Mucosa of stomach (tissue), 1 donor: Measurements from ENCODE around the gene SFSWAP.
"Not testable (repeated sequence)": the region's sequence is repeated elsewhere in the genome, so short reads cannot be mapped to it uniquely, and the experiment has no call there.

Experiments used
- H3K27me3 ChIP-seq: one replicate; pipeline ENCODE4 v1.7.0; 2013; ENCODE audit warnings: mild to moderate bottlenecking, low read length; ENCODE audit not compliant: control insufficient read depth, insufficient read depth
- H3K36me3 ChIP-seq: one replicate; pipeline ENCODE4 v1.7.0; 2013; ENCODE audit warnings: low read length; ENCODE audit not compliant: control insufficient read depth, insufficient read depth
- H3K4me1 ChIP-seq: one replicate; pipeline ENCODE4 v1.7.0; 2013; ENCODE audit warnings: mild to moderate bottlenecking, low read length; ENCODE audit not compliant: control insufficient read depth, insufficient read depth
- H3K4me3 ChIP-seq: one replicate; pipeline ENCODE4 v1.7.0; 2013; ENCODE audit warnings: low read length
- H3K9ac ChIP-seq: one replicate; pipeline ENCODE4 v1.7.0; 2013; ENCODE audit warnings: mild to moderate bottlenecking, low read length, moderate library complexity
- H3K9me3 ChIP-seq: one replicate; pipeline ENCODE4 v1.7.0; 2013; ENCODE audit warnings: mild to moderate bottlenecking, low read length, moderate library complexity; ENCODE audit not compliant: control insufficient read depth
- donor health status: Pancreatic carcinoma.

SFSWAP gene

DNA sequence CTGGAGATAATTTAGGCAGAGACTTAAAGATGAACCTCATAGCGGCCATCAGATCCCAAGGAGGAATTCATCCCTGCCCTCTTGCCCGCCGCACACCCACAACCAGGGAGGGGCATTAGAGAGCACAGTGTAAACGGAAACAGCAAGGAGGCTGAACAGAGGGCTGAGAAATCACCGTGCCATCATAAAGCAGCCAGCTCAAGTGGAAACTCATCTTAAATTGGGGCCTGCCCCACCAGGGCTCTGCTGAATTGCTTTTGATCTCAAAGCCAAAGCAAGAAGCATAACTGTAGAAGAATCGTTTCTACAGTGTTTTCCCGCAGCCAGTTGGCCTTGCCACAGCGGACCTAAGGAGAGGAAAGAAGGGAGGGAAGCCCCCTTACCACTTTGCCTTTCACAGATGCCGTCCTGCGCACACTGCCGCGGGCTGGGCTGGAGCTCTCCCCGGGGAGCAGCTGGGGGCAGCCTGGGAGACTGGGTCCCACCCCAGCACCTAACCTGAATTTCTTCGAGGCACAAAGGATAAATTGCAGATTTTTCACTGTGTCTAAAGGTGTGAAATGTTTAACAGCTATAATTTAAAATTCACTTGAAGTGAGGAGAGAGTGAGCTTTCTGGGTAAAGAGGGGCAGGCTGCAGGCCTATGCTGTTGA lies 65.5 kb downstream of the SFSWAP start:
- H3K4me1 ChIP-seq, result no peaks in the 10 kb centered on the region
- H3K36me3 ChIP-seq, result peaks cover 9% of the 10 kb centered on the region
- H3K4me3 ChIP-seq, result no peak overlapping the region

DNA sequence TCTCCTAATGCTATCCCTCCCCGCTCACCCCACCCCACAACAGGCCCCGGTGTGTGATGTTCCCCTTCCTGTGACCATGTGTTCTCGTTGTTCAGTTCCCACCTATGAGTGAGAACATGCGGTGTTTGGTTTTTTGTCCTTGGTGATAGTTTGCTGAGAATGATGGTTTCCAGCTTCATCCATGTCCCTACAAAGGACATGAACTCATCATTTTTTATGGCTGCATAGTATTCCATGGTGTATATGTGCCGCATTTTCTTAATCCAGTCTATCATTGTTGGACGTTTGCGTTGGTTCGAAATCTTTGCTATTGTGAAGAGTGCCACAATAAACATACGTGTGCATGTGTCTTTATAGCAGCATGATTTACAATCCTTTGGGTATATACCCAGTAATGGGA lies 66.4 kb downstream of the SFSWAP start:
- not testable (repeated sequence) for H3K36me3 ChIP-seq, H3K4me1 ChIP-seq, H3K9me3 ChIP-seq, H3K4me3 ChIP-seq, H3K9ac ChIP-seq, H3K27me3 ChIP-seq

More for the DNA sequence above, 65.5 kb downstream of the SFSWAP start:
- no peak overlapping the region for H3K9ac ChIP-seq
- H3K27me3 ChIP-seq, result no peaks in the 10 kb centered on the region
- H3K9me3 ChIP-seq, result no peaks in the 10 kb centered on the region

DNA sequence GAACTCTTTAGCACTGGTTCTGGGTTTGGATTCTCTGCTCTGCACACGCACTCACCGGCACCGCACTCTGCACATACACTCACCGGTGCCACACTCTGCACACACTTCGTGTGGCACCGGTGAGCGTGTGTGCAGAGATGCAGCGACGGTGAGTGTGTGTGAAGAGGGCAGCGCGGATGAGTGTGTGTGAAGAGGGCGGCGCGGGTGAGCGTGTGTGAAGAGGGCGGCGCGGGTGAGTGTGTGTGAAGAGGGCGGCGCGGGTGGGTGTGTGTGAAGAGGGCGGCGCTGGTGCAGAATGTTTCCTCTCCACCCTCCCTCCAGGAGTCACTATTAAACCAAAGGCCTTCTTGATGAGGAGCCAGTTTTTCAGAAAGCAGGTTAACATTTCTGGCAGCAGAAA lies 68.1 kb downstream of the SFSWAP start:
- H3K9ac ChIP-seq, result no peak overlapping the region
- no peaks in the 10 kb centered on the region for H3K9me3 ChIP-seq
- H3K36me3 ChIP-seq, result peaks cover 9% of the 10 kb centered on the region
- no peaks in the 10 kb centered on the region for H3K4me1 ChIP-seq
- H3K4me3 ChIP-seq, result no peak overlapping the region
- no peaks in the 10 kb centered on the region for H3K27me3 ChIP-seq

DNA sequence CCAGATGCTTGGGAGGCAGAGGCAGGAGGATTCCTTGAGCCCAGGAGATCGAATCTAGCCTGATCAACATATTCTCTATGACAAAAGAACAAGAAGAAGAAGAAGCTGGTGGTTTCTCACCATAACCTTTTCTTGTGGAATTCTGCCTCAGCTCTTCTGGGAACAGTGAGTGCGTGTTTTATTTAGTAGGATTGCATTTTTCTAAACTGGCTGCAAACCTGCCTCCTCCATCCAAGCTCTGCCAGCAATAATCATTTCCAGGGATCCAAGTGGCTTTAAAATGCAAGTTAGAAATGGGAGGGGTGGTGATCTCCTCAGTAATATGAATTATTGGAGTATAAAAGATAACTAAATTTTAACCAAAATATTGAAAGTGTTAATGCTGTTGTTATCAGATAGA lies 71.2 kb downstream of the SFSWAP start:
- H3K9ac ChIP-seq, result no peak overlapping the region
- H3K4me3 ChIP-seq, result no peak overlapping the region
- no peaks in the 10 kb centered on the region for H3K27me3 ChIP-seq
- H3K36me3 ChIP-seq, result peaks cover 13% of the 10 kb centered on the region
- H3K4me1 ChIP-seq, result no peaks in the 10 kb centered on the region
- no peaks in the 10 kb centered on the region for H3K9me3 ChIP-seq

DNA sequence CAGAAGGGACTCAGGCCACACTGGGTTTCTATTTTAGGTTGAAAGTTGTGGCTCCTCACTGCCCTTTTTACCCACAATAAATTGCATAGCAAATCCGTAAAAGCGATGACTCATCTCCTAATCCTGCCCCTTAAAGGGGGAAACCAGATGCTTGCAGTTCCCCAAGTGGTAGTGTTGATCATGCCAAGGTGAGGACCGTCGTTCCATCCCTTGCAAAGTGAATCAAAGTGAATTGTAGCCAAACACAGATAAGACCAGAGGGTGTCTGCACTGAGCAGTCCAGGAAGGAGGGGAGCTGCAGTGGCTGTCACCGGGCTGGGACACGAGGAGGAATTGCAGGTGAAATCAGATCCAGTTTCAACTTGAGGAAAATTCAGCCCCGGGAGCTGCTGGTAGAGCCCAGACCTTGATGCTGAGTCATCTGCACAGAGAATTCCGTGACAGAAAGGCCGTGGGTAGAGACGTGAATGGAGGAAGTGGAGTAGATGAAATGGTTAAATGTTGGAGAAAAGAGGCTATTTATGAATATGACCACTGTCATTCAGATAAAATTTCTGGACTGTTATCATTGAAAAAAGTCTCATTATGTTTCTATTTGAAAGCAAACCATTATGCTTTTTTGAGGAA lies 73.1 kb downstream of the SFSWAP start:
- Histone ChIP-seq H3K4me3 (no peak overlapping the region), H3K9ac (no peak overlapping the region), H3K36me3 (peaks cover 11% of the 10 kb centered on the region), H3K9me3 (no peaks in the 10 kb centered on the region), H3K27me3 (no peaks in the 10 kb centered on the region), H3K4me1 (no peaks in the 10 kb centered on the region)

DNA sequence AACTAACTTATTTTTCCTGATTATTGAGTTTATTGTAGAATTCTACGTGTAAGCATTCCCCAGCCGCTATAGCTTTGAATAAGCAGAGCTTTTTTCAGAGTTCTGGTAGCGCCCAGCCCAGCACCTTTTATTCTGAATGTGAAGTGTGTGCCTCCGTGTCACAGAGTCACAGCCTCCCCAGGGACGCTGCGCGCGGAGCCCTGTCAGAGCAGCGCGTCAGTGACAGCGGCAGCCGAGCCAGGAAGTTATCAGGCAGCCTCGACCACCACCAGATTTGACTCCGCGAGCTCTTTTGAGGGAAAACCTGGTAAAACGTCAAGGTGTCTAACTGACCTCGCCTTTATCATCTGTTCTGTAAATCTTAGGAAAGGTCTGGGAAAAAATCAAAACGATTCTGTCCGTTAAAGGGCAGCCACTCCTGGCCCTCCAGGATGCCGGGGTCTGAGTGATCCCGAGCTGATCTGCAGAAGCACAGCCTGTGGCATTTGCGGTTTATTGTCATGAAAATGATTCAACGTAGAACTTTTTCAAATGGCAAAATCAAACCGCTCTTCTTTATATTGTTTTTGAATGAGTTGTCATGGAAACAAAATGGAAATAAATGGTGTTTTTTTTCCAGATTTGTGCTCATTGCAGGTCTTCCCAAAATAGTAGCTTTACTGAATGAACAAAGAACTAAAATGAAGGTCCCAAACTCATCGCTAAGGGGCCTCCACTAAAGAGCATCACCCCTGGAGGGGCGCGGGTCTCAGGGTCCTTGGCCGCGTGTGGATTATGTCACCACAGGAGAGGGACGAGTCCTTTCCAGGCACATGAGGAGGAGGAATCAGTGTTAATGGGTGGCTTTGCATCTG lies 74.2 kb downstream of the SFSWAP start:
- H3K4me3 ChIP-seq, result no peak overlapping the region
- H3K36me3 ChIP-seq, result peaks cover 11% of the 10 kb centered on the region
- H3K4me1 ChIP-seq, result no peaks in the 10 kb centered on the region
- no peak overlapping the region for H3K9ac ChIP-seq
- H3K27me3 ChIP-seq, result no peaks in the 10 kb centered on the region
- no peaks in the 10 kb centered on the region for H3K9me3 ChIP-seq

DNA sequence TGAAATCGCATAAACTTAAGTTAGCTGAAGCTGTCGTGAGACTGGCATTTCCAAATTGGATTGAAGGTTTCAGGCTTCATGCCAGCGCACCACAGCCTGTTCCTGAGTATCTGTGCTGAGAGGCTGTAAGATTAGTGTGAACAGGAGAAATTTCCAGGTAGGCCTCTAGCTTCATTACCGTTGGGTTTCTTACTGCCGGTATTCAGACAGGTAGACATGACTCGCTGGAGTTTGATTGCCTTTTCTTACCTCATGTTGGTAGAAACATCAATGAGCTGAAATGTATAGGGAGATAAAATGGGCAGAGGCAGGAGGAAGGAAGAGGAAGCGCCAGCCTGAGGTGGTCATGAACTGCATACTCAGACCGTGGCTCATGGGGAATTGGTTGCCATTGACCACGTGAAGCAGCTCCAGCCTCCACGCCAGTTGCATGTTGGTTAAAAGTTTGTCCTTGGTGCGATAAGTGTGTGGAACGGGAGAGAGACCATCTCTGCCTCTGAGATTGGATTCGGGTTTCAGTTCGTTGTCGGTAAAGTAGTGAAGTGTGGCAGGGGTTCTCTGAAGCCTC lies 75.0 kb downstream of the SFSWAP start:
- peaks cover 11% of the 10 kb centered on the region for H3K36me3 ChIP-seq
- no peaks in the 10 kb centered on the region for H3K9me3 ChIP-seq
- no peaks in the 10 kb centered on the region for H3K4me1 ChIP-seq
- no peaks in the 10 kb centered on the region for H3K27me3 ChIP-seq
- no peak overlapping the region for H3K4me3 ChIP-seq
- H3K9ac ChIP-seq, result no peak overlapping the region

DNA sequence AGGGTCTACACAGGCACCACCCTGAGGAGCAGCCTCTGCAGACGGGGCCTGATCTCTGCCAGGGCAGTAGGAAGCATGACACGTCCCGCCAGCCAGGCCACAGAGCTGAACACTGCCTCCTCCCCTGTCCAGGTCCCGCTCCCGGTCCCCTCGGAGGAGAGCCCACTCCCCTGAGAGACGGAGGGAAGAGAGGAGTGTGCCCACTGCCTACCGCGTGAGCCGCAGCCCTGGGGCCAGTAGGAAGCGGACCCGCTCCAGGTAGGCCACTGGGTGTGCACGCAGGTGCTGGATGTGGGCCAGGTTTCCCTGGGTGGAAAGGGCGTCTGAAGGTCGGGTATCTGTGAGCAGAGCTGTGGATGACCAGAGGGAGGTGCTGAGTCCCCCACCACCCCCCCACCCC lies 75.4 kb downstream of the SFSWAP start:
- Histone ChIP-seq H3K27me3 (no peaks in the 10 kb centered on the region), H3K36me3 (peaks cover 11% of the 10 kb centered on the region)

DNA sequence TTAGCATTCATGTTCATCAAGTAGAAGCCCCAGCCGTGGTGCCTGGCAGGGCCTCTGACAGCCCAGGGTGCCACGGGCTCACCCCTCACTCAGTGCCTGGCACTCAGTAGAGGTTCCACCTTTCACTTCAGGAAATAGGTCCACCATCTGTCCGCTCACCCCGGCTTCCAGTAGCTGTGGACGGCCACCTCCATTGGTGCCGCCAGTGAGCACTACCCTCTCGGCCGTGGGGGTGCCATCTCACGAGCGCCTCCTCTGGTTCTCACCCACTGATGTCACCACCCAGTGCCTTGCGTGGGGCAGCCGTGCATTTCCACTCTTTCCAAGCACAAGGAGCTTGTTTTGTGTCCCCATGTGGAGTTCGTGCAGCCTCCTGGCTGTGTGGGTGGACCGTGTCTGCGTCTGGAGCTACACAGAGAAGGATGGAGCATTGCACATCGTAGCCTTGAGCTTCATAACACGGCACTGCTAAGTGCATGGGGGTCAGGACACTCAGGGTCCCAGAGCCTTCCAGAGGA lies 76.3 kb downstream of the SFSWAP start:
- H3K27me3 ChIP-seq, result no peaks in the 10 kb centered on the region
- no peak overlapping the region for H3K4me3 ChIP-seq
- H3K9me3 ChIP-seq, result no peaks in the 10 kb centered on the region
- H3K4me1 ChIP-seq, result no peaks in the 10 kb centered on the region
- H3K36me3 ChIP-seq, result peaks cover 11% of the 10 kb centered on the region
- no peak overlapping the region for H3K9ac ChIP-seq

More for the DNA sequence above, 75.4 kb downstream of the SFSWAP start:
- Histone ChIP-seq H3K4me1 (no peaks in the 10 kb centered on the region), H3K9ac (no peak overlapping the region), H3K9me3 (no peaks in the 10 kb centered on the region), H3K4me3 (no peak overlapping the region)

DNA sequence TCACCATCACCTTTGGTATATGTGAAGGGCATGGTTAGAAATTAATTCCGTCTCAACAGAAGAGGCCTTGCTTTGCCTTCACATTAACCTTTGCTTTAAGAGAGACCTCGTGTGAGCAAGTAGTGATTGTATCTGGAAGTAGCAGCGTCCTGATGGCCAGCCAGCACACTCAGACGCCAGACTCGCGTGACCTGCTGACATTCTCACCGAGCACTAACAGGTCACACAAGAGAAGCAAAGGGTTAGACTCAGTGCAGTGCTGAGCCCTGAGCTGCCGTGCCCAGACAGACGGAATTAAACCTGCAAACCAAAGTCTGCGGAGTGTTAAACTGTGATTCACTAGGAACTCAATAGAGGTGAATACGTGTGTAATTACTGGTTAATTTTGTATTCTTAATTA lies 77.2 kb downstream of the SFSWAP start:
- Histone ChIP-seq H3K27me3 (no peaks in the 10 kb centered on the region), H3K4me3 (no peak overlapping the region), H3K36me3 (peaks cover 11% of the 10 kb centered on the region), H3K4me1 (no peaks in the 10 kb centered on the region), H3K9ac (no peak overlapping the region), H3K9me3 (no peaks in the 10 kb centered on the region)

DNA sequence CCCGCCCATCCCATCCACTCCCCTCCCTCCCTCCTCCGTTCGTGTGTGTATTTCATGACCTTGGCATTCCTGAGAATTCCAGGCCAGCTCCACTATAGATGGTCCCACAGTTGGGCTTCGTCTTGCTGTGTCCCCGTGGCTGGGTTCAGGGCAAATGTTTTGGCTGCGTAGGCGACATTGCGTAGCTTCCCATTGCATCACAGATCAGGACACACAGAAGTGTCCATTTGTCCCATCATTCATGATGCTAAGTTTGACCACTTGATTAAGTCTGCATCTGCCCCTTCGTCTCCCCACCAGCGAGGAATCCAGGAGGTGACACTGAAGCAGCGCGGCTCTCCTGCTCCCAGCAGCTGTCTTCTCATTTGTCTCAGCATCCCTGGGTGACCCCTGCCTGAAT lies 78.7 kb downstream of the SFSWAP start:
- no peak overlapping the region for H3K4me3 ChIP-seq
- H3K9ac ChIP-seq, result no peak overlapping the region
- peaks cover 11% of the 10 kb centered on the region for H3K36me3 ChIP-seq
- no peaks in the 10 kb centered on the region for H3K4me1 ChIP-seq
- H3K9me3 ChIP-seq, result no peaks in the 10 kb centered on the region
- no peaks in the 10 kb centered on the region for H3K27me3 ChIP-seq
